ENCODE measurements around the gene SCTR. TPM values are rescaled to one million over a fixed set of nuclear protein-coding genes. Genes with fewer than 3 reads are reported as not detected.

SCTR gene
- total and polyA plus RNA-seq, 2 of the 13 experiments (the other 11 are each of a cell fraction or from before 2014, with no cell fraction given) = not detected

DNA sequence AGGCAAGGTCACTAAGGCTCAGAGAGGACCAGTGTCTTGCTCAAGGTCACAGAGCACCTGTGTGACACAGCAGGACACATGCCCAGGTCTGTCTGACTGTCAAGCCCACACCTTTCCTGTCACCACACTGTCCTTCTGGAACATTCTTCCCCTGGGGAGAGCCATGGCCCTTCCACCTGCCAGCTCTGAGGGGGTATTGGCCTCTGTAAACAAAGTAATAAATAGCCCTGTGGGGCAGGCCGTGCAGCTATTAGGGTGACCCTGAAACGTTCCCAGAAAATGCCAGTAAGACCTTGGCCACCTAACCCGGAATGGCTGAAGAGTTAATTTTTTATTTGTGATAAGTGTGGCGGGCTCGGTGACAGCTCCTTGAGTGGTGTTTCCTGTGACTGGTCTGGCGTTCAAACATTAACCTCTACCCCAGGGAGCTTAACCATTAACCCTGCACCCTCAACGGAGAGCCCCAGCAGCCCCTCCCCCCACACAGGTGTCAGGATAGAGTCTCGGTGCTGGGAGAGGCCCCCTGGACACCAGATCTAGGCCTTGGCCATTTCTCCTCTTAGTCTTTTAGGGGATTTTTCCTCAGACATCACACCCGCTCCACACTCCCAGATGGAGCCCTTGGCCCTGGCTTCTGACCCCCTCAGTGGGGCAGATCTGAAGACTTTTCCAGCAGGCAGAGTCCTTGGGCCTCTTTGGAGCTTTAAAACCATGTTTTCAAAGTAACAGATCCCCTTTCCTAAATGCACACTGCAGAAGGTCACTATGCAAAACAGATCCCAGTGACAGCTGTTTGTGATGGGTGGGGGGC lies 36.6 kb downstream of the SCTR start:
- ChIA-PET POLR2A (interaction anchor here (0.6 to 2.1 kb wide), 11 partner anchors 8 to 191 kb away, joined by 3 to 11 read pairs (median 4); partner anchors contain the start of genes C2orf76, DBI, TMEM177 and TMEM37), CTCF (ENCODE audit: low intra/inter-chr PET ratio, low total read pairs) (interaction anchor here (1.5 kb wide), 1 partner anchor 12 kb away, joined by 4 read pairs; no protein-coding TSS in a partner anchor)
- BruUV-seq (replicated peaks) = no TSS peak
- ATAC-seq (peak; percentile 90), DNase-seq (ENCODE audit: low spot score) (peak; percentile 90), FAIRE-seq (peak; percentile 93)
- peak overlapping the region; percentile 41 for H3K9ac ChIP-seq (ENCODE audit: insufficient read depth, low read depth, low read length)
- no peaks in the 10 kb centered on the region for H4K20me1 ChIP-seq (ENCODE audit: insufficient read depth, low read length)
- peak overlapping the region; percentile 54 for H3K27ac ChIP-seq (ENCODE audit: extremely low read length, insufficient read depth, low read length)
- H3K79me2 ChIP-seq (ENCODE audit: insufficient read depth, low read length) = no peaks in the 10 kb centered on the region
- in situ Hi-C loops (cut with HindIII; ENCODE audit: extremely low pct_ligation_motif_present, low pct_unique_long_range_greater_than_20kb) = no loop called here
- peaks cover 87% of the 10 kb centered on the region for H3K4me1 ChIP-seq (ENCODE audit: insufficient read depth, low read length)
- peak overlapping the region in 1 of 3 experiments; percentile 49; a peak in 2 of 6 replicates for H3K4me3 ChIP-seq (replicated peaks in 1 of 3; ENCODE audit: insufficient read depth in 1 of 3, low read depth in 2 of 3, low read length in 3 of 3)
- peak overlapping the region; percentile 69 for H3K4me2 ChIP-seq (ENCODE audit: low read depth, low read length)
- peaks cover 0 to 33% of the 10 kb centered on the region in 2 experiments; a peak in 3 of 5 replicates for H3K27me3 ChIP-seq (ENCODE audit: control insufficient read depth in 1 of 2, insufficient read depth in 2 of 2, low read length in 2 of 2)
- no peaks in the 10 kb centered on the region for H3K36me3 ChIP-seq (replicated peaks in 1 of 2; ENCODE audit: control insufficient read depth in 1 of 2, insufficient read depth in 2 of 2, low read length in 2 of 2)
- 2% methylated on average over 9 of the region's 9 CpGs for WGBS (ENCODE audit: low lambda C conversion rate)
- no peak overlapping the region for H2AFZ ChIP-seq (ENCODE audit: low read length)
- no peaks in the 10 kb centered on the region for H3K9me3 ChIP-seq (ENCODE audit: low read length)
- intact Hi-C loops (cut with micrococcal nuclease; ENCODE audit: unreplicated experiment) = no loop called here
- TF ChIP-seq KLF11 (CRISPR knock-in tag; IDR thresholded peaks at IDR 0.05) (0 out of 2 replicates have a peak, but pooled peaks have one; percentile 45), CBX1 (IDR thresholded peaks at IDR 0.05; ENCODE audit: low read depth) (no peak), SOX13 (IDR thresholded peaks at IDR 0.05) (no peak), SOX13 (CRISPR knock-in tag; conservative IDR thresholded peaks at IDR 0.05 in 1 of 2, IDR thresholded peaks at IDR 0.05 in 1 of 2) (peak in 1 of 2 experiments; percentile 52; a peak in 2 of 4 replicates), ZNF296 (CRISPR knock-in tag; conservative IDR thresholded peaks at IDR 0.05) (no peak), ZNF614 (CRISPR knock-in tag; IDR thresholded peaks at IDR 0.05; ENCODE audit: borderline replicate concordance) (peak; percentile 63; the same call in 1 of the 2 replicates), ZNF44 (CRISPR knock-in tag; IDR thresholded peaks at IDR 0.05) (0 out of 2 replicates have a peak, but pooled peaks have one; percentile 8), RXRB (CRISPR knock-in tag; IDR thresholded peaks at IDR 0.05; ENCODE audit: borderline replicate concordance) (peak; percentile 61; the same call in 1 of the 2 replicates), STAT6 (CRISPR knock-in tag; IDR thresholded peaks at IDR 0.05; ENCODE audit: borderline replicate concordance) (peak; percentile 35), E2F2 (CRISPR knock-in tag; IDR thresholded peaks at IDR 0.05; ENCODE audit: borderline replicate concordance) (no peak), PTBP1 (IDR thresholded peaks at IDR 0.05; ENCODE audit: low read depth, low read length, poor library complexity, severe bottlenecking) (no peak), POGK (CRISPR knock-in tag; conservative IDR thresholded peaks at IDR 0.05) (peak; percentile 79; the same call in 1 of the 2 replicates), SNAI1 (CRISPR knock-in tag; IDR thresholded peaks at IDR 0.05; ENCODE audit: borderline replicate concordance) (no peak), ZNF331 (CRISPR knock-in tag; IDR thresholded peaks at IDR 0.05) (peak; percentile 64)
- TF ChIP-seq, protein P1, sequence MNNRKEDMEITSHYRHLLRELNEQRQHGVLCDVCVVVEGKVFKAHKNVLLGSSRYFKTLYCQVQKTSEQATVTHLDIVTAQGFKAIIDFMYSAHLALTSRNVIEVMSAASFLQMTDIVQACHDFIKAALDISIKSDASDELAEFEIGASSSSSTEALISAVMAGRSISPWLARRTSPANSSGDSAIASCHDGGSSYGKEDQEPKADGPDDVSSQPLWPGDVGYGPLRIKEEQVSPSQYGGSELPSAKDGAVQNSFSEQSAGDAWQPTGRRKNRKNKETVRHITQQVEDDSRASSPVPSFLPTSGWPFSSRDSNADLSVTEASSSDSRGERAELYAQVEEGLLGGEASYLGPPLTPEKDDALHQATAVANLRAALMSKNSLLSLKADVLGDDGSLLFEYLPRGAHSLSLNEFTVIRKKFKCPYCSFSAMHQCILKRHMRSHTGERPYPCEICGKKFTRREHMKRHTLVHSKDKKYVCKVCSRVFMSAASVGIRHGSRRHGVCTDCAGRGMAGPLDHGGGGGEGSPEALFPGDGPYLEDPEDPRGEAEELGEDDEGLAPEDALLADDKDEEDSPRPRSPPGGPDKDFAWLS (CRISPR knock-in tag; IDR thresholded peaks at IDR 0.05; ENCODE audit: borderline replicate concordance) = no peak
